Astrocyte (in vitro differentiated cells and primary cell): ENCODE data around the gene KMT5C.

Experiments used
- CTCF ChIP-seq: IDR thresholded peaks from 2 replicates; pipeline ENCODE4 v1.5.1; 2011; ENCODE audit warnings: low read depth, mild to moderate bottlenecking, inconsistent platforms, low read length, moderate library complexity; ENCODE audit not compliant: insufficient read depth
- EZH2 ChIP-seq: IDR thresholded peaks from 2 replicates; pipeline ENCODE4 v1.6.1; 2012; ENCODE audit warnings: mild to moderate bottlenecking, low read length, inconsistent platforms; ENCODE audit not compliant: insufficient read depth

- TF ChIP-seq CTCF = no peak
- TF ChIP-seq EZH2 = peak; percentile 73
These were observed 15.1 kb downstream of the KMT5C start, which contains the start of gene COX6B2 for GRCh38 chr19:55354698-55355212.
